GM23248 (cell line): ENCODE measurements around the gene GJD3.

Source experiments
- EZH2 ChIP-seq: fragments of 200-600 bp; sonication (generic); IDR thresholded peaks from 2 replicates; pipeline ENCODE4 v1.6.1; 2018; ENCODE audit warnings: antibody characterized with exemption, mild to moderate bottlenecking; ENCODE audit not compliant: insufficient read depth, poor library complexity, severe bottlenecking
- EZH2phosphoT487 ChIP-seq: fragments of 200-600 bp; sonication (generic); IDR thresholded peaks from 2 replicates; pipeline ENCODE4 v1.6.1; 2018; ENCODE audit warnings: antibody characterized with exemption, moderate library complexity, mild to moderate bottlenecking, low read depth; ENCODE audit not compliant: insufficient read depth

- no peak for TF ChIP-seq EZH2
- no peak for TF ChIP-seq EZH2phosphoT487
Measured at GRCh38 chr17:40407460-40407859, 42.9 kb upstream of the GJD3 start.
